ENCODE results near the gene CAPN5. TPM values are rescaled to one million over a fixed set of nuclear protein-coding genes. Genes with fewer than 3 reads are reported as not detected.

CAPN5 gene
- total and polyA plus RNA-seq, 2 of the 8 experiments (the other 6 are each of a cell fraction or from before 2014, with no cell fraction given) = 21.5 to 22.4 TPM

DNA sequence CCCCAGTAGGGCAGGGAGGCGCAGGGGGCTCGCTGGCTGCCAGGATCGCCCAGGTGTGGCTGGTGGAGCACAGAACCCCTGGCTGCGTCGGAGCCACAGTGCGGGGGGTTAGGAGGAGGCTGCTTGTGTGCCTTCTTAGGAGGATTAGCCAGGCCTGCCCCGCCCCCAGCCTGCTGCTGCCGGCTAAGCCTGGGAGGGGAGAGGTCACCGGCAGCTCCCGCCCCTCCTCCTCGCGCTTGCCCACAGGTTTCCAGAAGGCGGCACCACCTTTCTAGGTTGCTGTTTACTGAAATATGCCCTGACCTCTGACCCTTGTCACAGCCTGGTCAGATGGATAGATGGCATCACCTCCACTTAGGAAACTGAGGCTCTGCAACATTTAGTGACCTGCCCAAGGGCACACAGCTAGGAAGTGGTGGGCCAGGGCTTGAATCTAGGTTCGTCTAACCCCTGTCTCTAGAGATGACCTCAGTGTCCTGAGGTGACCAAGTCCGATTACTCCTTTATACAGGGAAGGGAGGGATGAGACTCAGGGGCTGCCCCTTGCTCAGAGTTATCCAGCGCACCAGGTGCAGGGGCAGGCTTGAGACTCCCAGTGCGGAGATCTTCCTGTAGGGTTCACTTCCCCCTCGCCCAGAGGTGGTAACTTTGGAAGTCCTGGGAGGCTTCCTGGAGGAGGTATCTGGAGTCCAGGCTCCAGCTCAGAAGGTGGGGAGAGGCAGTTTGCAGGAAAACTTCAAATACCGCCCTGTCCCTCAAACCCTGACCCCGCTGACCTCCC, 105.3 kb downstream of the CAPN5 start:
- Histone ChIP-seq H2BK20ac (ENCODE audit: low read length) (0 out of 2 replicates have a peak overlapping the region, but pooled peaks have one; percentile 27), H3K23ac (ENCODE audit: insufficient read length) (no peak overlapping the region), H3K79me1 (ENCODE audit: low read depth, low read length) (no peaks in the 10 kb centered on the region), H3K56ac (replicated peaks; ENCODE audit: insufficient read length, low read depth, low read length) (no peak overlapping the region), H2BK15ac (ENCODE audit: low read length) (peak overlapping the region; percentile 48; the same call in 1 of the 2 replicates), H3K4me2 (ENCODE audit: insufficient read depth in 1 of 2, low read depth in 2 of 2, low read length in 2 of 2) (peak overlapping the region; percentile 54 to 58), H3K4me1 (replicated peaks in 1 of 4; ENCODE audit: control insufficient read depth in 3 of 4, insufficient read depth in 4 of 4, low read length in 3 of 4) (peaks cover 22 to 60% (median 34%) of the 10 kb centered on the region in 4 experiments), H2AK5ac (ENCODE audit: low read depth, low read length) (no peak overlapping the region), H4K91ac (replicated peaks; ENCODE audit: insufficient read length, low read length) (peak overlapping the region; percentile 81), H3K27ac (ENCODE audit: low read depth, low read length) (peak overlapping the region; percentile 25; the same call in 1 of the 2 replicates), H4K5ac (ENCODE audit: insufficient read length, low read depth, low read length) (no peak overlapping the region), H2BK12ac (ENCODE audit: low read depth, low read length) (peak overlapping the region; percentile 18; the same call in 1 of the 2 replicates), H2AFZ (ENCODE audit: low read length) (0 out of 2 replicates have a peak overlapping the region, but pooled peaks have one; percentile 68), H4K8ac (ENCODE audit: extremely low read depth, insufficient read depth, low read length) (no peak overlapping the region; the same call in 1 of the 2 replicates), H3K18ac (ENCODE audit: extremely low read depth, low read length) (peak overlapping the region; percentile 68), H3K4ac (replicated peaks; ENCODE audit: insufficient read length, low read depth, low read length) (no peak overlapping the region), H3K23me2 (ENCODE audit: low read depth, low read length) (no peaks in the 10 kb centered on the region), H2BK120ac (replicated peaks; ENCODE audit: low read depth, low read length) (no peak overlapping the region), H3K27me3 (replicated peaks in 1 of 4; ENCODE audit: control insufficient read depth in 3 of 4, extremely low read depth in 1 of 4, insufficient read depth in 3 of 4, low read length in 3 of 4) (peaks cover 0 to 3% (median 0%) of the 10 kb centered on the region in 4 experiments; a peak in 1 of 7 replicates), H2BK5ac (ENCODE audit: low read depth, low read length) (peak overlapping the region; percentile 80), H3K9me3 (ENCODE audit: insufficient read depth in 2 of 2, low read depth in 1 of 2, low read length in 1 of 2) (no peaks in the 10 kb centered on the region), H3K4me3 (ENCODE audit: extremely low read depth in 1 of 4, insufficient read depth in 2 of 4, low read depth in 3 of 4, low read length in 4 of 4) (peak overlapping the region in 1 of 4 experiments; percentile 32; a peak in 1 of 8 replicates), H3K79me2 (ENCODE audit: control insufficient read depth in 1 of 2, insufficient read depth in 2 of 2, low read length in 2 of 2) (no peaks in the 10 kb centered on the region), H3K36me3 (ENCODE audit: control insufficient read depth in 2 of 4, insufficient read depth in 4 of 4, low read length in 3 of 4) (no peaks in the 10 kb centered on the region), H3K14ac (ENCODE audit: insufficient read length) (no peak overlapping the region), H4K20me1 (replicated peaks in 1 of 2; ENCODE audit: control insufficient read depth in 1 of 2, insufficient read depth in 2 of 2, low read length in 2 of 2) (no peaks in the 10 kb centered on the region), H3K9ac (replicated peaks in 1 of 4; ENCODE audit: extremely low read depth in 1 of 4, low read depth in 3 of 4, low read length in 3 of 4) (no peak overlapping the region)
- WGBS, 2 experiments (ENCODE audit: extremely low coverage in 1 of 2, insufficient coverage in 1 of 2, insufficient read length in 1 of 2, insufficient replicate concordance in 2 of 2, low coverage in 1 of 2, low lambda C conversion rate in 2 of 2, missing lambda C conversion rate in 1 of 2) = 46% methylated on average over 15 of the region's 20 CpGs; no CpG with 5 or more reads in 1 of the 2 experiments
- CTCF ChIA-PET (ENCODE audit: partially characterized antibody) = interaction anchor here (0.9 to 15.1 kb wide), 15 partner anchors 12 to 306 kb away, joined by 3 to 187 read pairs (median 4); partner anchors contain the start of gene MYO7A
- FAIRE-seq = no peak
- POLR2A ChIA-PET (ENCODE audit: partially characterized antibody) = interaction anchor here (0.7 to 1.1 kb wide), 5 partner anchors 11 to 45 kb away, joined by 3 to 4 read pairs (median 3); no protein-coding TSS in a partner anchor
- DNase-seq (ENCODE audit: low read depth in 1 of 2, low spot score in 2 of 2) = peak; percentile 57 to 85
- peak; percentile 43; the same call in 1 of the 2 replicates for TF ChIP-seq SP1 (IDR thresholded peaks at IDR 0.05; ENCODE audit: low read depth, low read length)
- no peak for TF ChIP-seq KDM4A (IDR thresholded peaks at IDR 0.05; ENCODE audit: low read depth, low read length, severe bottlenecking)
- TF ChIP-seq GABPA (IDR thresholded peaks at IDR 0.05; ENCODE audit: borderline replicate concordance, insufficient read depth, low read length) = no peak
- peak; percentile 32; the same call in 1 of the 2 replicates for TF ChIP-seq MAX (IDR thresholded peaks at IDR 0.05)
- TF ChIP-seq ASH2L (IDR thresholded peaks at IDR 0.05; ENCODE audit: low read length) = peak; percentile 28
- TF ChIP-seq GTF2F1 (IDR thresholded peaks at IDR 0.05; ENCODE audit: borderline replicate concordance, low read depth, low read length) = no peak
- peak; percentile 13 to 21; a peak in 1 of 4 replicates for TF ChIP-seq RAD21 (IDR thresholded peaks at IDR 0.05 in 1 of 2, conservative IDR thresholded peaks at IDR 0.05 in 1 of 2; ENCODE audit: low read depth in 2 of 2, low read length in 2 of 2)
- TF ChIP-seq JUN (IDR thresholded peaks at IDR 0.05; ENCODE audit: low read depth, low read length) = no peak
- no peak for TF ChIP-seq JUND (IDR thresholded peaks at IDR 0.05; ENCODE audit: low read length)
- TF ChIP-seq, protein P1, sequence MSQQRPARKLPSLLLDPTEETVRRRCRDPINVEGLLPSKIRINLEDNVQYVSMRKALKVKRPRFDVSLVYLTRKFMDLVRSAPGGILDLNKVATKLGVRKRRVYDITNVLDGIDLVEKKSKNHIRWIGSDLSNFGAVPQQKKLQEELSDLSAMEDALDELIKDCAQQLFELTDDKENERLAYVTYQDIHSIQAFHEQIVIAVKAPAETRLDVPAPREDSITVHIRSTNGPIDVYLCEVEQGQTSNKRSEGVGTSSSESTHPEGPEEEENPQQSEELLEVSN (IDR thresholded peaks at IDR 0.05) = no peak
